Measurements from ENCODE around the gene CYP2J2. TPM values are rescaled to one million over a fixed set of nuclear protein-coding genes. Genes with fewer than 3 reads are reported as not detected.
A peak's percentile ranks its signal among the peaks of the same experiment; 100 is the strongest.

Gene CYP2J2
- polyA plus RNA-seq, 2 of the 4 experiments (the other 2 are of a cell fraction), result 0.09 to 0.13 TPM

DNA sequence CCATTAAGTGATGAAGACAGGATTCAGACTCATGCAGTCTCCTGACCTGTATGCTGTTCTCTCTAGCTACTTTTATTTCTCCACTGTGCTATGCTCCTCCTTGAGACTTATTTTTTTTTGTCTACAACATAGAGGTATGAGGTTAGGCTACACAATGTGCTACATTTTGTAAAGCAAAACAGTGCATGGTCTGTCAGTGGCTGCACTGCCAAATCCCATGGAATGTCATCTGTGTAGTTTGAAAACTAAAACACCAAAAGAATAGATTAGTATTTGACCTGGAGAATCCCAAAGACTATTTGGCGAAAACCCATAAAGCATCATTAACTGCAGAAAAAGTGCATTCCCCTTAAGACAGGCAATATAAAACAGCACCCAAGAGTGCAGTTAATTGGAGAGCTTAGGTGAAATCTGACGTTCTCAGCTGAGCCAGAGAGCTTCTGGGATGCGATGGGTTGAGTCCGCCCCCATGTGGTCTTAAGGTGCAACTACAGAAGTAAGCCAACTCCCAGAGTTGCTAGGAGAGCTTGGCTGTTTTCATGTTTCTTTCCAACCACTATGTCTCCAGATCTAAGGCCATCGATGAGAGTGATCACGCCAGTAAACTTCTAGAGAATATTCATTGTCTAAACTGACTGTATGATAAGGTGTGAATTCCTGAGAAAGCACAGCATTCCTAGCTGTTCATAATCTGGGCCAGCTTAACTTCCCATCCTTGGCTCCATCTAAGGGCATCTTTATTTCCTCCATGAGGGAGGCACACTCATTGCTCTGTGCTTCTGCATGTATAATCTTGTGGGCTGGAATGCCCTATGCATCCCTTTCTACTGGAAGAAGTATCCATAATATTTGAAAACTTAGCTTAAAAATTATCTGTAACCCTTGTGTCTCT is 20.7 kb upstream of the CYP2J2 start (continued):
- TF ChIP-seq NPAS2 (CRISPR knock-in tag; IDR thresholded peaks at IDR 0.05; ENCODE audit: borderline replicate concordance), result no peak
- TF ChIP-seq, protein P1, sequence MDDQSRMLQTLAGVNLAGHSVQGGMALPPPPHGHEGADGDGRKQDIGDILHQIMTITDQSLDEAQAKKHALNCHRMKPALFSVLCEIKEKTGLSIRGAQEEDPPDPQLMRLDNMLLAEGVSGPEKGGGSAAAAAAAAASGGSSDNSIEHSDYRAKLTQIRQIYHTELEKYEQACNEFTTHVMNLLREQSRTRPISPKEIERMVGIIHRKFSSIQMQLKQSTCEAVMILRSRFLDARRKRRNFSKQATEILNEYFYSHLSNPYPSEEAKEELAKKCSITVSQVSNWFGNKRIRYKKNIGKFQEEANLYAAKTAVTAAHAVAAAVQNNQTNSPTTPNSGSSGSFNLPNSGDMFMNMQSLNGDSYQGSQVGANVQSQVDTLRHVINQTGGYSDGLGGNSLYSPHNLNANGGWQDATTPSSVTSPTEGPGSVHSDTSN (IDR thresholded peaks at IDR 0.05), result no peak
- TF ChIP-seq, protein P2, sequence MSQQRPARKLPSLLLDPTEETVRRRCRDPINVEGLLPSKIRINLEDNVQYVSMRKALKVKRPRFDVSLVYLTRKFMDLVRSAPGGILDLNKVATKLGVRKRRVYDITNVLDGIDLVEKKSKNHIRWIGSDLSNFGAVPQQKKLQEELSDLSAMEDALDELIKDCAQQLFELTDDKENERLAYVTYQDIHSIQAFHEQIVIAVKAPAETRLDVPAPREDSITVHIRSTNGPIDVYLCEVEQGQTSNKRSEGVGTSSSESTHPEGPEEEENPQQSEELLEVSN (IDR thresholded peaks at IDR 0.05; ENCODE audit: borderline replicate concordance, low read depth), result no peak
- TF ChIP-seq NFE2L2 (conservative IDR thresholded peaks at IDR 0.05; ENCODE audit: low read length), result no peak
- TF ChIP-seq SMC3 (IDR thresholded peaks at IDR 0.05), result peak; percentile 64
- no peak for TF ChIP-seq CBX8 (IDR thresholded peaks at IDR 0.05)

DNA sequence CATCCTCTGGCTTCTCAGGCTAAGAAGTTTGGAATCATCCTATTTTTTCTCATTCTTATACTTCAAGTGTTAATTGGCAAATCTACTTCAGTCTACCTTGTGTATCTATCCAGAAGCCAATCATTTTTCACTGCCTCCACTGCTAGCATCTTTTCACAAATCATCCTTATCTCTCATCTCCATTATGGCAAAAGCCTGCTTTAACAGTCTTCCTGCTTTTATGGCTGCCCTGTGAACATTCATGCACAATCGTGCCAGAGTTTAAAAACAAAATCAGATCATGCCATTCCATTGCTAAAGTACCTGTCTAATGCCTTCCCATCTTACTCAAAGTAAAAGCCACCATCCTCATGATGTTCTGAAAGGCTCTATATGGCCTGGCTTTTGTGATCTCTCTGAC is 19.2 kb upstream of the CYP2J2 start:
- ChIA-PET POLR2A (no interaction called here), CTCF (interaction anchor here (1.3 to 2.2 kb wide), 2 partner anchors 22 to 135 kb away, joined by 3 to 9 read pairs; no protein-coding TSS in a partner anchor)
- 0% methylated on average over 1 of the region's 1 CpG for WGBS (ENCODE audit: missing lambda C conversion rate)
- Histone ChIP-seq H3K9me3 (no peaks in the 10 kb centered on the region), H3K4me3 (no peak overlapping the region), H3K4me2 (no peak overlapping the region), H3K4me1 (no peaks in the 10 kb centered on the region), H3K27ac (no peak overlapping the region)
- DNase-seq (ENCODE audit: low read depth in 1 of 2, low spot score in 1 of 2) (no peak), FAIRE-seq (no peak), ATAC-seq (no peak)
- TF ChIP-seq BHLHE40 (IDR thresholded peaks at IDR 0.05; ENCODE audit: low read depth, low read length), result no peak
- no peak for TF ChIP-seq EP300 (IDR thresholded peaks at IDR 0.05)

DNA sequence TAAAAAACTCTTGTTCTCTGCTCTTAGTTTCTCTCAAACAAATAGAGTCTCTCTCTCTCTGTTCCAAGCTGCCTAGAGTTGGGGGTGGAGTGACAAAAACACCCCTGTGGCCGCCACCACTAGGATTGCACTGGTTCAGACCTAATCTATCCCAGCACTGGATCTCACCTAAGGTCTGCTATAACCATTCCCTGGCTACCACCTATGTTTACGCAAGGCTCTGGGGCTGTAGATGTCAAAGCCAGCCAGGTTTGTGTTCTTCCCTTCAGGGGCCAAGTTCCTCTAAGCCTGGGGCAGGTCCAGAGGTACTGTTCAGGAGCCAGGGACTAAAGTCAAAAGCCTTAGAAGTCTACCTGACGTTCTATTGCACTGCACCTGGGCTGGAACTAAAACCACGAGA is 12.8 kb upstream of the CYP2J2 start:
- POLR2A ChIA-PET, result no interaction called here
- no peak for FAIRE-seq

More for the DNA sequence above, 12.8 kb upstream of the CYP2J2 start:
- Histone ChIP-seq H3K4me1 (no peaks in the 10 kb centered on the region), H3K27ac (no peak overlapping the region), H3K4me3 (no peak overlapping the region), H3K9me3 (no peaks in the 10 kb centered on the region), H3K4me2 (no peak overlapping the region)
- no peak for DNase-seq (ENCODE audit: low read depth in 1 of 2, low spot score in 1 of 2)
- no peak for TF ChIP-seq FOSB (CRISPR knock-in tag; IDR thresholded peaks at IDR 0.05)
- TF ChIP-seq HDAC2 (IDR thresholded peaks at IDR 0.05), result no peak
- TF ChIP-seq EHMT2 (IDR thresholded peaks at IDR 0.05; ENCODE audit: low read depth), result no peak
- TF ChIP-seq, protein P3, sequence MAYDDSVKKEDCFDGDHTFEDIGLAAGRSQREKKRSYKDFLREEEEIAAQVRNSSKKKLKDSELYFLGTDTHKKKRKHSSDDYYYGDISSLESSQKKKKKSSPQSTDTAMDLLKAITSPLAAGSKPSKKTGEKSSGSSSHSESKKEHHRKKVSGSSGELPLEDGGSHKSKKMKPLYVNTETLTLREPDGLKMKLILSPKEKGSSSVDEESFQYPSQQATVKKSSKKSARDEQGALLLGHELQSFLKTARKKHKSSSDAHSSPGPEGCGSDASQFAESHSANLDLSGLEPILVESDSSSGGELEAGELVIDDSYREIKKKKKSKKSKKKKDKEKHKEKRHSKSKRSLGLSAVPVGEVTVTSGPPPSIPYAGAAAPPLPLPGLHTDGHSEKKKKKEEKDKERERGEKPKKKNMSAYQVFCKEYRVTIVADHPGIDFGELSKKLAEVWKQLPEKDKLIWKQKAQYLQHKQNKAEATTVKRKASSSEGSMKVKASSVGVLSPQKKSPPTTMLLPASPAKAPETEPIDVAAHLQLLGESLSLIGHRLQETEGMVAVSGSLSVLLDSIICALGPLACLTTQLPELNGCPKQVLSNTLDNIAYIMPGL (CRISPR knock-in tag; IDR thresholded peaks at IDR 0.05; ENCODE audit: borderline replicate concordance), result no peak
- no peak for TF ChIP-seq RNF2 (IDR thresholded peaks at IDR 0.05; ENCODE audit: borderline replicate concordance, low read depth)
- no peak for TF ChIP-seq POLR2AphosphoS2 (conservative IDR thresholded peaks at IDR 0.05; ENCODE audit: low read length)
- no peak for TF ChIP-seq CBX2 (IDR thresholded peaks at IDR 0.05; ENCODE audit: borderline replicate concordance, low read depth)
- TF ChIP-seq CHD4 (IDR thresholded peaks at IDR 0.05; ENCODE audit: borderline replicate concordance), result no peak
- no peak for TF ChIP-seq ZSCAN20 (CRISPR knock-in tag; IDR thresholded peaks at IDR 0.05)
- TF ChIP-seq, protein P4, sequence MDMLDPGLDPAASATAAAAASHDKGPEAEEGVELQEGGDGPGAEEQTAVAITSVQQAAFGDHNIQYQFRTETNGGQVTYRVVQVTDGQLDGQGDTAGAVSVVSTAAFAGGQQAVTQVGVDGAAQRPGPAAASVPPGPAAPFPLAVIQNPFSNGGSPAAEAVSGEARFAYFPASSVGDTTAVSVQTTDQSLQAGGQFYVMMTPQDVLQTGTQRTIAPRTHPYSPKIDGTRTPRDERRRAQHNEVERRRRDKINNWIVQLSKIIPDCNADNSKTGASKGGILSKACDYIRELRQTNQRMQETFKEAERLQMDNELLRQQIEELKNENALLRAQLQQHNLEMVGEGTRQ (IDR thresholded peaks at IDR 0.05), result no peak
- TF ChIP-seq, protein P2 (IDR thresholded peaks at IDR 0.05; ENCODE audit: borderline replicate concordance, low read depth), result no peak
- no peak for TF ChIP-seq RARB (CRISPR knock-in tag; IDR thresholded peaks at IDR 0.05)
- no peak for TF ChIP-seq NR3C1 (IDR thresholded peaks at IDR 0.05)
- TF ChIP-seq, protein P5, sequence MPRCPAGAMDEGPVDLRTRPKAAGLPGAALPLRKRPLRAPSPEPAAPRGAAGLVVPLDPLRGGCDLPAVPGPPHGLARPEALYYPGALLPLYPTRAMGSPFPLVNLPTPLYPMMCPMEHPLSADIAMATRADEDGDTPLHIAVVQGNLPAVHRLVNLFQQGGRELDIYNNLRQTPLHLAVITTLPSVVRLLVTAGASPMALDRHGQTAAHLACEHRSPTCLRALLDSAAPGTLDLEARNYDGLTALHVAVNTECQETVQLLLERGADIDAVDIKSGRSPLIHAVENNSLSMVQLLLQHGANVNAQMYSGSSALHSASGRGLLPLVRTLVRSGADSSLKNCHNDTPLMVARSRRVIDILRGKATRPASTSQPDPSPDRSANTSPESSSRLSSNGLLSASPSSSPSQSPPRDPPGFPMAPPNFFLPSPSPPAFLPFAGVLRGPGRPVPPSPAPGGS (IDR thresholded peaks at IDR 0.05), result no peak
- TF ChIP-seq, protein P6, sequence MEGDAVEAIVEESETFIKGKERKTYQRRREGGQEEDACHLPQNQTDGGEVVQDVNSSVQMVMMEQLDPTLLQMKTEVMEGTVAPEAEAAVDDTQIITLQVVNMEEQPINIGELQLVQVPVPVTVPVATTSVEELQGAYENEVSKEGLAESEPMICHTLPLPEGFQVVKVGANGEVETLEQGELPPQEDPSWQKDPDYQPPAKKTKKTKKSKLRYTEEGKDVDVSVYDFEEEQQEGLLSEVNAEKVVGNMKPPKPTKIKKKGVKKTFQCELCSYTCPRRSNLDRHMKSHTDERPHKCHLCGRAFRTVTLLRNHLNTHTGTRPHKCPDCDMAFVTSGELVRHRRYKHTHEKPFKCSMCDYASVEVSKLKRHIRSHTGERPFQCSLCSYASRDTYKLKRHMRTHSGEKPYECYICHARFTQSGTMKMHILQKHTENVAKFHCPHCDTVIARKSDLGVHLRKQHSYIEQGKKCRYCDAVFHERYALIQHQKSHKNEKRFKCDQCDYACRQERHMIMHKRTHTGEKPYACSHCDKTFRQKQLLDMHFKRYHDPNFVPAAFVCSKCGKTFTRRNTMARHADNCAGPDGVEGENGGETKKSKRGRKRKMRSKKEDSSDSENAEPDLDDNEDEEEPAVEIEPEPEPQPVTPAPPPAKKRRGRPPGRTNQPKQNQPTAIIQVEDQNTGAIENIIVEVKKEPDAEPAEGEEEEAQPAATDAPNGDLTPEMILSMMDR (IDR thresholded peaks at IDR 0.05), result no peak
- TF ChIP-seq TFCP2L1 (CRISPR knock-in tag; IDR thresholded peaks at IDR 0.05), result no peak
- no peak for TF ChIP-seq MYC (IDR thresholded peaks at IDR 0.05; ENCODE audit: borderline replicate concordance, low read length)
- 18% methylated on average over 4 of the region's 4 CpGs for WGBS (ENCODE audit: missing lambda C conversion rate)
- CTCF ChIA-PET, result no interaction called here
- ATAC-seq, result no peak
